Gastroesophageal sphincter (tissue), 3 donors: ENCODE data around the gene TMEM108.

ENCODE experiments used
- CTCF ChIP-seq, 4 experiments: fragments of 200-600 bp in 2 of 4; fragments of 450-650 bp in 2 of 4; sonication (generic) in 1 of 4; IDR thresholded peaks; one replicate each; pipeline ENCODE4 v1.5.1; 2017 to 2019; ENCODE audit warnings: antibody characterized with exemption in 4 of 4, mild to moderate bottlenecking in 2 of 4, moderate library complexity in 2 of 4
- EP300 ChIP-seq: sonication (generic); formaldehyde crosslinking; IDR thresholded peaks from one replicate; pipeline ENCODE4 v1.6.1; 2017; ENCODE audit warnings: antibody characterized with exemption, mild to moderate bottlenecking
- POLR2A ChIP-seq, 2 donors: fragments of 450-650 bp; IDR thresholded peaks; one replicate each; pipeline ENCODE4 v1.6.1; 2017; ENCODE audit warnings: antibody characterized with exemption in 2 of 2, mild to moderate bottlenecking in 2 of 2, moderate library complexity in 1 of 2

- no peak for TF ChIP-seq POLR2A (IDR thresholded peaks at IDR 0.05)
- no peak for TF ChIP-seq CTCF (IDR thresholded peaks at IDR 0.05)
- TF ChIP-seq EP300: no peak
Observed at GRCh38 chr3:133273346-133273745, 235.2 kb downstream of the TMEM108 start.
